Esophagus squamous epithelium (tissue), 5 donors: ENCODE data around the gene NLRP4. TPM values are rescaled to one million over a fixed set of nuclear protein-coding genes. Genes with fewer than 3 reads are reported as not detected.
"Not testable (repeated sequence)": the region's sequence is repeated elsewhere in the genome, so short reads cannot be mapped to it uniquely, and the experiment has no call there.

Experiments
- DNase-seq: peaks from one replicate; lab custom pipeline; 2025; lab: John Stamatoyannopoulos, UW
- H3K27ac ChIP-seq, 4 donors: fragments of 200-600 bp; sonication (generic); one replicate each; pipeline ENCODE4 v1.5.1; 2016 to 2019; ENCODE audit warnings: mild to moderate bottlenecking in 1 of 4
- H3K27me3 ChIP-seq, 4 donors: fragments of 200-600 bp; sonication (generic); 1 replicate in 3 of 4; 2 replicates in 1 of 4; pipeline versions ENCODE4 v1.5.1 to v1.6.0; 2017 to 2021; ENCODE audit warnings: antibody characterized with exemption in 1 of 4
- H3K36me3 ChIP-seq, 3 donors: fragments of 200-600 bp; sonication (generic); one replicate each; pipeline ENCODE4 v1.5.1; 2016 to 2019
- H3K4me1 ChIP-seq, 3 donors: fragments of 200-600 bp; sonication (generic); one replicate each; pipeline ENCODE4 v1.5.1; 2017 to 2019
- H3K4me3 ChIP-seq, 4 donors: fragments of 200-600 bp; sonication (generic); 1 replicate in 3 of 4; 2 replicates in 1 of 4; pipeline ENCODE4 v1.5.1; 2016 to 2019; ENCODE audit warnings: mild to moderate bottlenecking in 2 of 4, moderate library complexity in 1 of 4
- H3K9me3 ChIP-seq, 3 donors: fragments of 200-600 bp; sonication (generic); one replicate each; pipeline ENCODE4 v1.5.1; 2016 to 2019
- POLR2A ChIP-seq, 4 donors: fragments of 450-650 bp; IDR thresholded peaks; one replicate each; pipeline ENCODE4 v1.6.1; 2017; ENCODE audit warnings: antibody characterized with exemption in 4 of 4, mild to moderate bottlenecking in 4 of 4, moderate library complexity in 3 of 4
- WGBS, 2 donors: methylation state at CpG; one replicate each; pipeline ENCODE4 v1.1.5; 2018; 5-methylcytosine and 5-hydroxymethylcytosine counted together
- intact Hi-C: fragments of 100-400 bp; cut with DNase I; formaldehyde crosslinking; loops from one replicate; pipeline ENCODE4 v1.15.0; 2022
- total RNA-seq, 4 donors: library from RNA; depleted of rRNA; stranded (reverse); fragments of >200 nt; gene quantifications; one replicate each; pipeline ENCODE4 v1.1.0, GENCODE V29; 2016
- TF ChIP-seq, protein P1 (sequence below), 6 experiments: fragments of 450-650 bp in 4 of 6; fragments of 200-600 bp in 2 of 6; sonication (generic) in 2 of 6; IDR thresholded peaks; one replicate each; pipeline ENCODE4 v1.5.1; 2016 to 2019; ENCODE audit warnings: antibody characterized with exemption in 6 of 6, mild to moderate bottlenecking in 4 of 6, moderate library complexity in 4 of 6
- donor health status: DM: yes; HTN: yes; CAD: no.

The NLRP4 gene
- total RNA-seq, 4 donors from 2014 or later, result 0.30 TPM; not detected in 3

DNA sequence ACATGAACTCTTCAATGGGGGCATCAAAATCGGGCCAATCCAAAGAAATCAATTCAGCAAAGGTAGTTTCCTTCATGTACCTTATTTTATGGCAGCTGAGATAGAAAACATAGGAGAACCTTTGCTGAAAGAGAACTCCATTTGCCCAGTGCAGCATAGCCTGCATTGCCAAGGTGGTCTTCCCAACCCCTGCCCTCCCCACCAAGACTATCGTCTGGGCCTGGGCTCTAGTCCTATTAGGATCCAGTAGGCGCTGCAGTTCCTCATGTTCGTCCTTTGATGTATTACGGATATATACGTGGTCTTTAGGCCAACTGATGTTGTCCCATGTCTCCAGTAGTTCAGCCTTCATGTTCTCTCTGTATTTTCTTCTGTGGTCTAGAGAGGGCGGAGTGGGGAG is 76.6 kb downstream of the NLRP4 start:
- H3K36me3 ChIP-seq, result no peaks in the 10 kb centered on the region

DNA sequence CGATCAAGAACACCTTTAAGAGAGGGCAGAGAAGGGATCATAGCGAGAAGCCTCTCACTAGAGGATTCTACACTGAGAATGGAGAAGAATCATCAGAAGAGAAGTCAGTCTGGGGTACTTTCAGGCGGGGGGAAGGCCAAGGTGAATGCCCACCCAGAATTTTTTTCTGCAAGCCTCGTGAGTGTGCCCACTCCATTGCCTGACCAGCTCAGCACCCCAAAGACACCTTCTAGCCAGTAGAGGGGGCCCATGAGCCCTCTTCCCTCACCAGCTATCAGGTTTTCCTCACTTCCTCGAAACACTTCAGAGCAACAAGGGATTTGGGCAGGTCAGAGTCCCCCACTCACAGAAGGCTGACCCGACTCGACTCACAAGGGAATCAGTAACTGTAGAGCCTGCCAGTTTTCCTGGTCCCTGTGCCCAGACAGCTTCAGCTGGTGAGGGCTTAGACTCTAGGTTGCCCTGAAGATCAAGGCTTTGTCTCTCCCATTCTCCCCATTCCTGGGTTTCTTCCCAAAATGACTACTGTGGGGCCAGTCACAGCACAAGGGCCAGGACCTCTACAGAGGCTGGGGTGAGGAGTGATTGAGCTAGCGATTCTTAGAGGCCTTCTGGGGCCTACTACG is 77.4 kb downstream of the NLRP4 start:
- H3K4me1 ChIP-seq, result no peaks in the 10 kb centered on the region
- H3K27me3 ChIP-seq, result no peaks in the 10 kb centered on the region
- DNase-seq, result no peak
- 38 to 54% methylated on average over 8 to 9 of the region's 9 CpGs for WGBS, 2 donors
- no peaks in the 10 kb centered on the region for H3K36me3 ChIP-seq
- H3K27ac ChIP-seq, result no peak overlapping the region
- no peak for TF ChIP-seq POLR2A (IDR thresholded peaks at IDR 0.05)
- TF ChIP-seq, protein P1, sequence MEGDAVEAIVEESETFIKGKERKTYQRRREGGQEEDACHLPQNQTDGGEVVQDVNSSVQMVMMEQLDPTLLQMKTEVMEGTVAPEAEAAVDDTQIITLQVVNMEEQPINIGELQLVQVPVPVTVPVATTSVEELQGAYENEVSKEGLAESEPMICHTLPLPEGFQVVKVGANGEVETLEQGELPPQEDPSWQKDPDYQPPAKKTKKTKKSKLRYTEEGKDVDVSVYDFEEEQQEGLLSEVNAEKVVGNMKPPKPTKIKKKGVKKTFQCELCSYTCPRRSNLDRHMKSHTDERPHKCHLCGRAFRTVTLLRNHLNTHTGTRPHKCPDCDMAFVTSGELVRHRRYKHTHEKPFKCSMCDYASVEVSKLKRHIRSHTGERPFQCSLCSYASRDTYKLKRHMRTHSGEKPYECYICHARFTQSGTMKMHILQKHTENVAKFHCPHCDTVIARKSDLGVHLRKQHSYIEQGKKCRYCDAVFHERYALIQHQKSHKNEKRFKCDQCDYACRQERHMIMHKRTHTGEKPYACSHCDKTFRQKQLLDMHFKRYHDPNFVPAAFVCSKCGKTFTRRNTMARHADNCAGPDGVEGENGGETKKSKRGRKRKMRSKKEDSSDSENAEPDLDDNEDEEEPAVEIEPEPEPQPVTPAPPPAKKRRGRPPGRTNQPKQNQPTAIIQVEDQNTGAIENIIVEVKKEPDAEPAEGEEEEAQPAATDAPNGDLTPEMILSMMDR (IDR thresholded peaks at IDR 0.05), result no peak
- intact Hi-C loops, result no loop called here
- H3K4me3 ChIP-seq, result no peak overlapping the region
- peaks cover 0 to 5% (median 0%) of the 10 kb centered on the region in 3 donors for H3K9me3 ChIP-seq

More for the DNA sequence above, 76.6 kb downstream of the NLRP4 start:
- H3K9me3 ChIP-seq, result peaks cover 0 to 11% (median 0%) of the 10 kb centered on the region in 3 donors
- no peaks in the 10 kb centered on the region for H3K4me1 ChIP-seq
- no peak for TF ChIP-seq POLR2A (IDR thresholded peaks at IDR 0.05)
- TF ChIP-seq, protein P1 (IDR thresholded peaks at IDR 0.05), result no peak
- DNase-seq, result no peak
- intact Hi-C loops, result no loop called here
- 76 to 80% methylated on average over 6 to 7 of the region's 7 CpGs for WGBS, 2 donors
- no peak overlapping the region for H3K4me3 ChIP-seq
- no peak overlapping the region for H3K27ac ChIP-seq
- H3K27me3 ChIP-seq, result no peaks in the 10 kb centered on the region

DNA sequence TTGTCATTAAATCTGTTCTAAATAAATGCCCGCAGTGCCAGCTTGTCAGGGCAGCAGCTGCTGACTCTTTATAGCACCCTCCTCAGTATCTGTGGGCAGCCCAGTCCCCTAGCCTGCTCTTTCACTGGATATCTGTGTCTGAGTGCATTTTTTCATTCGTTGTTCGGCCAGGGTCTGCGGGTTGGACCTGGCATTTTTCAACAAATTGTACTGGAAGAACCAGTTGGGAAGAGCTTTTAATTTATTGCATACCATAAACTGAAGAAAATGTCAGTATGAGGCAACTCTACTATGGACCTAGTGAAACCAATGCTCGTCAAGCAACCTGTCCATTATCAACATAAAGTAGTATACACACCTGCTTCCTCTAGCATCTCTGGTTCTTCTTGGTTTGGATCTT is 87.2 kb downstream of the NLRP4 start:
- Histone ChIP-seq H3K4me1 (no peaks in the 10 kb centered on the region), H3K4me3 (no peak overlapping the region), H3K36me3 (no peaks in the 10 kb centered on the region), H3K27ac (no peak overlapping the region), H3K27me3 (no peaks in the 10 kb centered on the region), H3K9me3 (peaks cover 0 to 23% (median 0%) of the 10 kb centered on the region in 3 donors)
- WGBS, 2 donors, result 59 to 67% methylated on average over 5 of the region's 5 CpGs
- TF ChIP-seq POLR2A (IDR thresholded peaks at IDR 0.05), result no peak
- TF ChIP-seq, protein P1 (IDR thresholded peaks at IDR 0.05), result no peak
- intact Hi-C loops, result no loop called here
- no peak for DNase-seq

DNA sequence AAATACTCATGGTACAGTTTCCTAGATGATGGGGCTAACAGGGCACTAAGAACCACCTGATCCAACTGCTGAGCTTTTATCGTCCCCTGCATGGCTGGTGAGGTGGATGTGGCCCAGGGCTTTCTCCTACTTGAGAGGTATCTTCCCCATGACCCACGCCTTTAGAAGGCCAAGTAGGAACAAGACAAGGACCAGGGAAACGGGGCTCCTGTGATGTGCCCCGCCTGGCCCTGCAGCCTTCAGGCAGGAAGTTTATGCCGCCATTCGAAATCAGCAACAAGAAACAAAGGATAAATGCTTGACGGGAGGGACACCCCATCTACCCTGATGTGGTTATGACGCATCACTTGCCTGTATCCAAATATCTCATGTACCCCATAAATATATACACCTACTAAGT is 91.7 kb downstream of the NLRP4 start:
- no peaks in the 10 kb centered on the region for H3K36me3 ChIP-seq
- H3K27ac ChIP-seq, result no peak overlapping the region
- no peak for DNase-seq
- no peaks in the 10 kb centered on the region for H3K27me3 ChIP-seq
- peaks cover 0 to 7% (median 0%) of the 10 kb centered on the region in 3 donors for H3K9me3 ChIP-seq
- H3K4me3 ChIP-seq, result no peak overlapping the region
- H3K4me1 ChIP-seq, result no peaks in the 10 kb centered on the region
- TF ChIP-seq, protein P1 (IDR thresholded peaks at IDR 0.05), result no peak
- TF ChIP-seq POLR2A (IDR thresholded peaks at IDR 0.05), result no peak
- intact Hi-C loops, result no loop called here
- 74 to 84% methylated on average over 4 to 8 of the region's 8 CpGs for WGBS, 2 donors

DNA sequence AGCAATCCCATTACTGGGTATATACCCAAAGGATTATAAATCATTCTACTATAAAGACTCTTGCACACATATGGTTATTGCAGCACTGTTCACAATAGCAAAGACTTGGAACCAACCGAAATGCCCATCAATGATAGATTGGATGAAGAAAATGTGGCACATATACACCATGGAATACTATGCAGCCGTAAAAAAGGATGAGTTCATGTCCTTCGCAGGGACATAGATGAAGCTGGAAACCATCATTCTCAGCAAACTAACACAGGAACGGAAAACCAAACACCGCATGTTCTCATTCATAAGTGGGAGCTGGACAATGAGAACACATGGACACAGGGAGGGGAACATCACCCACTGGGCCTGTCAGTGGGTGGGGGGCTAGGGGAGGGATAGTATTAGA is 92.9 kb downstream of the NLRP4 start:
- intact Hi-C loops, result not testable (repeated sequence)

More for the DNA sequence above, 92.9 kb downstream of the NLRP4 start:
- H3K4me1 ChIP-seq, H3K36me3 ChIP-seq, H3K27me3 ChIP-seq, H3K27ac ChIP-seq, H3K4me3 ChIP-seq, DNase-seq, H3K9me3 ChIP-seq: not testable (repeated sequence)
- WGBS, 2 donors, result 87 to 90% methylated on average over 5 of the region's 5 CpGs
